SK-N-SH treated with all-trans-retinoic acid at 6 μM for 48 hours (cell line): ENCODE measurements around the gene ABCB1.

Source experiments
- CSDC2 ChIP-seq: fragments of 250-450 bp; sonication (Bioruptor Pico); IDR thresholded peaks from 2 replicates; pipeline ENCODE4 v1.5.0; 2020; ENCODE audit warnings: mild to moderate bottlenecking, moderate library complexity
- ESRRG ChIP-seq: fragments of 250-450 bp; sonication (Bioruptor Pico); IDR thresholded peaks from 2 replicates; pipeline ENCODE4 v1.6.1; 2021; ENCODE audit warnings: mild to moderate bottlenecking
- GLIS3 ChIP-seq: fragments of 250-450 bp; sonication (Bioruptor Pico); IDR thresholded peaks from 2 replicates; pipeline ENCODE4 v1.5.0; 2020; ENCODE audit warnings: mild to moderate bottlenecking, moderate library complexity
- OSR1 ChIP-seq: fragments of 250-450 bp; sonication (Bioruptor Pico); IDR thresholded peaks from 2 replicates; pipeline ENCODE4 v1.8.0; 2022; ENCODE audit warnings: moderate library complexity, mild to moderate bottlenecking, inconsistent platforms
- PATZ1 ChIP-seq: fragments of 250-450 bp; sonication (Bioruptor Pico); IDR thresholded peaks from 2 replicates; pipeline ENCODE4 v1.8.0; 2020; ENCODE audit warnings: mild to moderate bottlenecking, moderate library complexity, borderline replicate concordance
- PPARA ChIP-seq: fragments of 250-450 bp; sonication (Bioruptor Pico); IDR thresholded peaks from 2 replicates; pipeline ENCODE4 v1.5.0; 2020; ENCODE audit warnings: mild to moderate bottlenecking, borderline replicate concordance
- SNAI2 ChIP-seq: fragments of 250-450 bp; sonication (Bioruptor Pico); IDR thresholded peaks from 2 replicates; pipeline ENCODE4 v1.5.0; 2020; ENCODE audit warnings: mild to moderate bottlenecking, moderate library complexity
- TCF4 ChIP-seq: fragments of 250-450 bp; sonication (Bioruptor Pico); IDR thresholded peaks from 2 replicates; pipeline ENCODE4 v1.8.0; 2021; ENCODE audit warnings: mild to moderate bottlenecking, moderate library complexity, borderline replicate concordance
- ZFP30 ChIP-seq: fragments of 450-650 bp; formaldehyde crosslinking; IDR thresholded peaks from 2 replicates; pipeline ENCODE4 v1.5.0; 2022; ENCODE audit warnings: mild to moderate bottlenecking, moderate library complexity
- ZNF565 ChIP-seq: fragments of 450-650 bp; formaldehyde crosslinking; conservative IDR thresholded peaks from 2 replicates; pipeline ENCODE4 v1.5.0; 2020; ENCODE audit warnings: low read depth, mild to moderate bottlenecking, moderate library complexity
- ZNF8 ChIP-seq: fragments of 450-650 bp; formaldehyde crosslinking; IDR thresholded peaks from 2 replicates; pipeline ENCODE4 v1.5.0; 2020; ENCODE audit warnings: mild to moderate bottlenecking, moderate library complexity
- TF ChIP-seq, protein P1 (sequence below): fragments of 250-450 bp; sonication (Bioruptor Pico); IDR thresholded peaks from 2 replicates; pipeline ENCODE4 v1.5.1; 2020; ENCODE audit warnings: low read depth, mild to moderate bottlenecking, moderate library complexity
- TF ChIP-seq, protein P2 (sequence below): fragments of 250-450 bp; sonication (Bioruptor Pico); IDR thresholded peaks from 2 replicates; pipeline ENCODE4 v1.5.0; 2020; ENCODE audit warnings: mild to moderate bottlenecking, moderate library complexity

GRCh38 chr7:87596696-87597095 lies 4.0 kb downstream of the ABCB1 start:
- TF ChIP-seq SNAI2 (CRISPR knock-in tag) (no peak), CSDC2 (CRISPR knock-in tag) (no peak), GLIS3 (no peak), TCF4 (CRISPR knock-in tag) (no peak), PPARA (no peak), ZNF8 (CRISPR knock-in tag) (no peak), ZNF565 (CRISPR knock-in tag) (no peak), OSR1 (CRISPR knock-in tag) (no peak), PATZ1 (CRISPR knock-in tag) (no peak), ZFP30 (no peak), ESRRG (CRISPR knock-in tag) (no peak)
- TF ChIP-seq, protein P1, sequence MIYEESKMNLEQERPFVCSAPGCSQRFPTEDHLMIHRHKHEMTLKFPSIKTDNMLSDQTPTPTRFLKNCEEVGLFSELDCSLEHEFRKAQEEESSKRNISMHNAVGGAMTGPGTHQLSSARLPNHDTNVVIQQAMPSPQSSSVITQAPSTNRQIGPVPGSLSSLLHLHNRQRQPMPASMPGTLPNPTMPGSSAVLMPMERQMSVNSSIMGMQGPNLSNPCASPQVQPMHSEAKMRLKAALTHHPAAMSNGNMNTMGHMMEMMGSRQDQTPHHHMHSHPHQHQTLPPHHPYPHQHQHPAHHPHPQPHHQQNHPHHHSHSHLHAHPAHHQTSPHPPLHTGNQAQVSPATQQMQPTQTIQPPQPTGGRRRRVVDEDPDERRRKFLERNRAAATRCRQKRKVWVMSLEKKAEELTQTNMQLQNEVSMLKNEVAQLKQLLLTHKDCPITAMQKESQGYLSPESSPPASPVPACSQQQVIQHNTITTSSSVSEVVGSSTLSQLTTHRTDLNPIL (CRISPR knock-in tag): no peak
- TF ChIP-seq, protein P2, sequence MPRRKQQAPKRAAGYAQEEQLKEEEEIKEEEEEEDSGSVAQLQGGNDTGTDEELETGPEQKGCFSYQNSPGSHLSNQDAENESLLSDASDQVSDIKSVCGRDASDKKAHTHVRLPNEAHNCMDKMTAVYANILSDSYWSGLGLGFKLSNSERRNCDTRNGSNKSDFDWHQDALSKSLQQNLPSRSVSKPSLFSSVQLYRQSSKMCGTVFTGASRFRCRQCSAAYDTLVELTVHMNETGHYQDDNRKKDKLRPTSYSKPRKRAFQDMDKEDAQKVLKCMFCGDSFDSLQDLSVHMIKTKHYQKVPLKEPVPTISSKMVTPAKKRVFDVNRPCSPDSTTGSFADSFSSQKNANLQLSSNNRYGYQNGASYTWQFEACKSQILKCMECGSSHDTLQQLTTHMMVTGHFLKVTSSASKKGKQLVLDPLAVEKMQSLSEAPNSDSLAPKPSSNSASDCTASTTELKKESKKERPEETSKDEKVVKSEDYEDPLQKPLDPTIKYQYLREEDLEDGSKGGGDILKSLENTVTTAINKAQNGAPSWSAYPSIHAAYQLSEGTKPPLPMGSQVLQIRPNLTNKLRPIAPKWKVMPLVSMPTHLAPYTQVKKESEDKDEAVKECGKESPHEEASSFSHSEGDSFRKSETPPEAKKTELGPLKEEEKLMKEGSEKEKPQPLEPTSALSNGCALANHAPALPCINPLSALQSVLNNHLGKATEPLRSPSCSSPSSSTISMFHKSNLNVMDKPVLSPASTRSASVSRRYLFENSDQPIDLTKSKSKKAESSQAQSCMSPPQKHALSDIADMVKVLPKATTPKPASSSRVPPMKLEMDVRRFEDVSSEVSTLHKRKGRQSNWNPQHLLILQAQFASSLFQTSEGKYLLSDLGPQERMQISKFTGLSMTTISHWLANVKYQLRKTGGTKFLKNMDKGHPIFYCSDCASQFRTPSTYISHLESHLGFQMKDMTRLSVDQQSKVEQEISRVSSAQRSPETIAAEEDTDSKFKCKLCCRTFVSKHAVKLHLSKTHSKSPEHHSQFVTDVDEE (CRISPR knock-in tag): no peak
